ENCODE data around the gene ZNF823.

ZNF823 gene

GRCh38 chr19:11763117-11763516 lies 24.4 kb upstream of the ZNF823 start:
- TF ChIP-seq YY1 (IDR thresholded peaks at IDR 0.05; ENCODE audit: low read depth) = no peak

GRCh38 chr19:11759805-11760204 lies 21.1 kb upstream of the ZNF823 start:
- TF ChIP-seq TAF1 (IDR thresholded peaks at IDR 0.05; ENCODE audit: low read depth) (no peak), FOXM1 (IDR thresholded peaks at IDR 0.05; ENCODE audit: borderline replicate concordance, low read depth) (no peak), ZBTB7A (IDR thresholded peaks at IDR 0.05; ENCODE audit: low read depth) (no peak), REST (IDR thresholded peaks at IDR 0.05; ENCODE audit: low read depth) (no peak)

GRCh38 chr19:11756965-11757364 lies 18.2 kb upstream of the ZNF823 start:
- TF ChIP-seq USF1 (IDR thresholded peaks at IDR 0.05) (no peak), CREB1 (IDR thresholded peaks at IDR 0.05; ENCODE audit: low read depth) (no peak), TCF12 (IDR thresholded peaks at IDR 0.05; ENCODE audit: low read depth) (no peak)

- TF ChIP-seq FOXM1 (IDR thresholded peaks at IDR 0.05; ENCODE audit: borderline replicate concordance, low read depth) (no peak), USF1 (IDR thresholded peaks at IDR 0.05) (no peak)
Observed at GRCh38 chr19:11754663-11755062, 15.9 kb upstream of the ZNF823 start.

- TF ChIP-seq FOXM1 (IDR thresholded peaks at IDR 0.05; ENCODE audit: borderline replicate concordance, low read depth) = no peak
- TF ChIP-seq CEBPB (IDR thresholded peaks at IDR 0.05) = no peak
- TF ChIP-seq RAD21 (IDR thresholded peaks at IDR 0.05; ENCODE audit: low read depth) = no peak
- no peak for TF ChIP-seq REST (IDR thresholded peaks at IDR 0.05; ENCODE audit: low read depth)
- no peak for TF ChIP-seq CREB1 (IDR thresholded peaks at IDR 0.05; ENCODE audit: low read depth)
- TF ChIP-seq TAF1 (IDR thresholded peaks at IDR 0.05; ENCODE audit: low read depth) = no peak
- no peak for TF ChIP-seq TEAD4 (IDR thresholded peaks at IDR 0.05)
- TF ChIP-seq TCF12 (IDR thresholded peaks at IDR 0.05; ENCODE audit: low read depth) = no peak
- no peak for TF ChIP-seq YY1 (IDR thresholded peaks at IDR 0.05; ENCODE audit: low read depth)
- TF ChIP-seq USF1 (IDR thresholded peaks at IDR 0.05) = no peak
- TF ChIP-seq EGR1 (IDR thresholded peaks at IDR 0.05) = no peak
- no peak for TF ChIP-seq NFIC (IDR thresholded peaks at IDR 0.05)
- TF ChIP-seq EP300 (IDR thresholded peaks at IDR 0.05; ENCODE audit: borderline replicate concordance) = no peak
- no peak for TF ChIP-seq MAX (IDR thresholded peaks at IDR 0.05)
- TF ChIP-seq ZBTB7A (IDR thresholded peaks at IDR 0.05; ENCODE audit: low read depth) = no peak
Observed at GRCh38 chr19:11752244-11752736, 13.5 kb upstream of the ZNF823 start.

GRCh38 chr19:11749751-11750150 lies 11.0 kb upstream of the ZNF823 start:
- TF ChIP-seq TCF12 (IDR thresholded peaks at IDR 0.05; ENCODE audit: low read depth) (no peak), TAF1 (IDR thresholded peaks at IDR 0.05; ENCODE audit: low read depth) (no peak), NFIC (IDR thresholded peaks at IDR 0.05) (no peak), USF1 (IDR thresholded peaks at IDR 0.05) (no peak), REST (IDR thresholded peaks at IDR 0.05; ENCODE audit: low read depth) (no peak), EGR1 (IDR thresholded peaks at IDR 0.05) (no peak), TEAD4 (IDR thresholded peaks at IDR 0.05) (no peak), ZBTB7A (IDR thresholded peaks at IDR 0.05; ENCODE audit: low read depth) (no peak), RAD21 (IDR thresholded peaks at IDR 0.05; ENCODE audit: low read depth) (no peak), MAX (IDR thresholded peaks at IDR 0.05) (no peak)
